H1 (cell line): ENCODE data around the gene CABP4. TPM values are rescaled to one million over a fixed set of nuclear protein-coding genes. Genes with fewer than 3 reads are reported as not detected.

Source experiments
- TCF12 ChIP-seq: IDR thresholded peaks from 2 replicates; pipeline ENCODE4 v1.6.1; 2011; ENCODE audit warnings: low read depth, mild to moderate bottlenecking, low read length
- polyA plus RNA-seq, 7 experiments: library from polyadenylated mRNA; depleted of rRNA in 3 of 7; stranded (reverse) in 5 of 7; unstranded in 2 of 7; fragments of >200 nt in 5 of 7; fragments of 200-250 nt in 2 of 7; gene quantifications; 1 replicate in 5 of 7; 2 replicates in 1 of 7; 4 replicates in 1 of 7; pipeline versions ENCODE4 v1.2.1 to v1.2.3, GENCODE V29; 2011 to 2013; ENCODE audit warnings: missing spikeins in 2 of 7, mixed read lengths in 2 of 7
- total RNA-seq: library from RNA; stranded (reverse); fragmentation: NEBNext Ultra II Directional; extraction: Animal tissue kit (Norgen Biotek cat#: 25700); gene quantifications from 2 replicates; pipeline ENCODE4 v1.2.1, GENCODE V29; 2021

The CABP4 gene
- total and polyA plus RNA-seq, 2 of the 8 experiments (the other 6 are each of a cell fraction or from before 2014, with no cell fraction given) = not detected

- TF ChIP-seq TCF12 = no peak
- TF ChIP-seq, all 59 proteins: peak for 0
These were observed 12.0 kb downstream of the CABP4 start (continued) for GRCh38 chr11:67466962-67467771.
